B cell (primary cell): ENCODE measurements around the gene KIAA1328. TPM values are rescaled to one million over a fixed set of nuclear protein-coding genes. Genes with fewer than 3 reads are reported as not detected.

Experiments used
- ATAC-seq: fragments of 200-7000 bp; cut with Tn5 transposase; one replicate; pipeline ENCODE4 v1.10.0; 2021; ENCODE audit warnings: low read depth, mild to moderate bottlenecking, moderate number of reproducible peaks, moderate library complexity
- CTCF ChIA-PET: fragments of 350-600 bp; sonication (Branson Sonifier 250); formaldehyde crosslinking; loops from one replicate; lab custom pipeline; 2021; ENCODE audit warnings: antibody characterized with exemption, inconsistent platforms; lab: Charles Lee
- POLR2A ChIA-PET: fragments of 350-600 bp; sonication (Branson Sonifier 250); formaldehyde crosslinking; loops from one replicate; lab custom pipeline; 2021; ENCODE audit warnings: antibody characterized with exemption; lab: Charles Lee
- DNase-seq: peaks from one replicate; pipeline ENCODE4 v3.0.0; 2013
- H2AFZ ChIP-seq: 2 replicates; pipeline ENCODE4 v1.6.1; 2012; ENCODE audit warnings: mild to moderate bottlenecking, low read depth, low read length; ENCODE audit not compliant: insufficient read depth, poor library complexity, severe bottlenecking
- H3K27ac ChIP-seq, 2 donors: 1 replicate in 1 of 2; 2 replicates in 1 of 2; pipeline ENCODE4 v1.5.1; 2012 to 2013; ENCODE audit warnings: low read length in 2 of 2, mild to moderate bottlenecking in 2 of 2, moderate library complexity in 1 of 2
- H3K27me3 ChIP-seq, 4 experiments: fragments of 200-600 bp in 1 of 4; sonication (generic) in 1 of 4; replicated peaks in 1 of 4; 1 replicate in 2 of 4; 2 replicates in 2 of 4; pipeline versions ENCODE4 v1.6.1 to v1.7.0; 2013 to 2016; ENCODE audit warnings: low read length in 3 of 4, mild to moderate bottlenecking in 2 of 4, mixed read lengths in 1 of 4, moderate library complexity in 1 of 4; ENCODE audit not compliant: insufficient read depth in 4 of 4, control insufficient read depth in 3 of 4; ENCODE audit errors: control extremely low read depth in 1 of 4
- H3K36me3 ChIP-seq, 2 experiments: replicated peaks in 1 of 2; 1 replicate in 1 of 2; 2 replicates in 1 of 2; pipeline versions ENCODE4 v1.6.1 to v1.7.1; 2013; ENCODE audit warnings: low read length in 1 of 2; ENCODE audit not compliant: insufficient read depth in 2 of 2, control insufficient read depth in 1 of 2; ENCODE audit errors: control extremely low read depth in 1 of 2, extremely low read depth in 1 of 2
- H3K4me1 ChIP-seq, 2 donors: fragments of 200-600 bp in 1 of 2; sonication (generic) in 1 of 2; 1 replicate in 1 of 2; 2 replicates in 1 of 2; pipeline versions ENCODE4 v1.5.1 to v1.6.1; 2013 to 2017; ENCODE audit warnings: low read length in 2 of 2; ENCODE audit not compliant: control insufficient read depth in 2 of 2, insufficient read depth in 2 of 2
- H3K4me2 ChIP-seq: replicated peaks from 2 replicates; pipeline ENCODE3; 2012; ENCODE audit warnings: mild to moderate bottlenecking, low read depth, low read length; ENCODE audit not compliant: poor library complexity, severe bottlenecking
- H3K4me3 ChIP-seq, 5 experiments: fragments of 200-600 bp in 1 of 5; sonication (generic) in 1 of 5; 1 replicate in 3 of 5; 2 replicates in 2 of 5; pipeline versions ENCODE4 v1.5.1 to v1.7.0; 2011 to 2016; ENCODE audit warnings: low read length in 4 of 5, mild to moderate bottlenecking in 4 of 5, low read depth in 2 of 5, control low read depth in 1 of 5, moderate library complexity in 1 of 5; ENCODE audit not compliant: insufficient read depth in 1 of 5; ENCODE audit errors: control extremely low read depth in 1 of 5, extremely low read depth in 1 of 5
- H3K79me2 ChIP-seq: fragments of 200-600 bp; sonication (generic); one replicate; pipeline ENCODE4 v1.6.0; 2016; ENCODE audit warnings: low read length; ENCODE audit not compliant: control insufficient read depth, insufficient read depth
- H3K9ac ChIP-seq: fragments of 200-600 bp; sonication (generic); 2 replicates; pipeline ENCODE4 v1.6.1; 2017; ENCODE audit warnings: mild to moderate bottlenecking, low read length, moderate library complexity
- H3K9me3 ChIP-seq, 3 donors: one replicate each; pipeline versions ENCODE4 v1.6.1 to v1.7.1; 2013; ENCODE audit warnings: low read length in 2 of 3; ENCODE audit not compliant: control insufficient read depth in 2 of 3, insufficient read depth in 1 of 3; ENCODE audit errors: control extremely low read depth in 1 of 3
- H4K20me1 ChIP-seq: 2 replicates; pipeline ENCODE4 v1.6.0; 2012; ENCODE audit warnings: mild to moderate bottlenecking, low read length; ENCODE audit not compliant: insufficient read depth, control insufficient read depth, poor library complexity, severe bottlenecking
- H3K27ac Mint-ChIP-seq: one replicate; pipeline ENCODE4 v1.8.0; 2021; ENCODE audit warnings: mixed read lengths
- H3K27me3 Mint-ChIP-seq: one replicate; pipeline ENCODE4 v1.8.0; 2021; ENCODE audit warnings: mixed read lengths
- H3K4me1 Mint-ChIP-seq: one replicate; pipeline ENCODE4 v1.8.0; 2021; ENCODE audit warnings: mixed read lengths
- H3K4me3 Mint-ChIP-seq: one replicate; pipeline ENCODE4 v1.8.0; 2021; ENCODE audit warnings: mixed read lengths
- H3K9me3 Mint-ChIP-seq: one replicate; pipeline ENCODE4 v1.8.0; 2022; ENCODE audit warnings: mixed read lengths; ENCODE audit not compliant: insufficient read depth
- EZH2 ChIP-seq: IDR thresholded peaks from 2 replicates; pipeline ENCODE4 v1.6.1; 2012; ENCODE audit warnings: borderline replicate concordance, low read depth, mild to moderate bottlenecking, moderate library complexity, low read length; ENCODE audit not compliant: insufficient read depth, poor library complexity, severe bottlenecking
- WGBS: methylation state at CpG from one replicate; pipeline ENCODE4 v1.1.5; 2013; ENCODE audit warnings: missing lambda C conversion rate; ENCODE audit not compliant: insufficient coverage; 5-methylcytosine and 5-hydroxymethylcytosine counted together
- intact Hi-C: fragments of 100-400 bp; cut with micrococcal nuclease; formaldehyde crosslinking; loops from one replicate; pipeline ENCODE4 v1.10.0; 2022
- polyA plus RNA-seq: library from polyadenylated mRNA; depleted of rRNA; stranded (reverse); fragments of >200 nt; gene quantifications from 2 replicates; pipeline ENCODE4 v1.2.3, GENCODE V29; 2012
- total RNA-seq, 2 donors: library from RNA; stranded (reverse); fragments of 120-200 nt in 1 of 2; gene quantifications; 1 replicate in 1 of 2; 2 replicates in 1 of 2; pipeline versions ENCODE4 v1.2.3 to v1.2.4, GENCODE V29; 2013 to 2022
- TF ChIP-seq, protein P1 (sequence below): fragments of 200-600 bp; IDR thresholded peaks from one replicate; pipeline ENCODE4 v1.8.0; 2022; ENCODE audit warnings: antibody characterized with exemption, mild to moderate bottlenecking

KIAA1328 gene
- total and polyA plus RNA-seq, 2 donors (not counting 1 experiment from before 2014, with no cell fraction given) = 9.1 to 22.1 TPM

DNA sequence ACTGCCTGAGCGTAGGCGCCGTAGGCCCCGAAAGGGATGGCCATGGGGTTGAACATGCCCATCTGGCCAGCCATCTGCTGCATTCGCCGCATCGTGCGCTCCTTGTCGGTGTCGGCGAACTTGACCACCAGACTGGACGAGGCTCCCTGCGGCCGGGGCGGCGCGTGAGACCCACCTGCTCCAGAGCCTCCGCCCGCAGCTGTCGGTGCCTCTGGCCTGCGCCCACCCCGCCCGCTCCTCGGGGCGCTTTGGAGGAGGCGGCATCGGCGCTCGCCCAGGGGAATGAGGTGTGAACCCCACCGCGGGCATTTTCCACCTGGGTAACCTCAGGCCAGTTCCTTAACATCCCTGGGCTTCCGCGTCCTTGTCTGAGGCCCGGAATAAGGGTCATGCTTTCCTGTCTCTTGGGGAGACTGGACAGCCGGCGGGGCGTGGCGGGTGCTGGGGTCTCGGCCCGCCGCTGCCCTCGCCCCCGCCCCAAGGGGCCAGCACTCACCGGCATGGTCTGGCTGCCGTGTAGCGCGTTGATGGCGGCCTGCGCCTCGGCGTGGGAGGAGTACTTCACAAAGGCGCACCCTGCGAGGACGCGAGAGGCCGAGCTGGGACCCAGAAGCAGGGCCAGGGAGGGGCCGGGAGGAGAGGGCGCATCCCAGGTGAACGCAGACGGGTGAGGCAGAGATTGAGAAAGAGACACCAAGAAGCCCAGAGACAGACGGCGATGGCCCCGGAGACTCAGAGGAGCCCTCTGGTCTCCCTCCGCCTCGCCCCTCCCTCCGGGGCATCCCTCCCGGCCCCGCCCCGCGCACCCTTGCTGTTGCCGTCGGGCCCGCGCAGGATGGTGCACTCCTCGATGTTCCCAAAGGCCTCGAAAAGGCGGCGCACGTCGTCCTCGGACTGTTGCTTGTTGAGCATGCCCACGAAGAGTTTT, 445.6 kb downstream of the KIAA1328 start:
- H3K4me1 ChIP-seq = no peaks in the 10 kb centered on the region
- ChIA-PET CTCF (no interaction called here), POLR2A (no interaction called here)
- ATAC-seq = no peak
- no peaks in the 10 kb centered on the region for H4K20me1 ChIP-seq
- WGBS = 29% methylated on average over 82 of the region's 82 CpGs
- peaks cover 0 to 21% (median 4%) of the 10 kb centered on the region in 4 experiments for H3K27me3 ChIP-seq
- H3K9me3 ChIP-seq = peaks cover 0 to 57% (median 0%) of the 10 kb centered on the region in 3 donors
- intact Hi-C loops = no loop called here
- Mint-ChIP-seq H3K27me3 (peaks cover 34% of the 10 kb centered on the region), H3K9me3 (peaks cover 3% of the 10 kb centered on the region), H3K4me3 (no peak overlapping the region), H3K4me1 (peaks cover 4% of the 10 kb centered on the region), H3K27ac (no peak overlapping the region)
- no peak overlapping the region for H3K9ac ChIP-seq
- no peak overlapping the region for H3K27ac ChIP-seq
- H3K36me3 ChIP-seq = no peaks in the 10 kb centered on the region
- no peak for DNase-seq
- no peak overlapping the region for H2AFZ ChIP-seq
- H3K4me3 ChIP-seq = no peak overlapping the region
- no peaks in the 10 kb centered on the region for H3K79me2 ChIP-seq
- no peak for TF ChIP-seq EZH2
- TF ChIP-seq, protein P1, sequence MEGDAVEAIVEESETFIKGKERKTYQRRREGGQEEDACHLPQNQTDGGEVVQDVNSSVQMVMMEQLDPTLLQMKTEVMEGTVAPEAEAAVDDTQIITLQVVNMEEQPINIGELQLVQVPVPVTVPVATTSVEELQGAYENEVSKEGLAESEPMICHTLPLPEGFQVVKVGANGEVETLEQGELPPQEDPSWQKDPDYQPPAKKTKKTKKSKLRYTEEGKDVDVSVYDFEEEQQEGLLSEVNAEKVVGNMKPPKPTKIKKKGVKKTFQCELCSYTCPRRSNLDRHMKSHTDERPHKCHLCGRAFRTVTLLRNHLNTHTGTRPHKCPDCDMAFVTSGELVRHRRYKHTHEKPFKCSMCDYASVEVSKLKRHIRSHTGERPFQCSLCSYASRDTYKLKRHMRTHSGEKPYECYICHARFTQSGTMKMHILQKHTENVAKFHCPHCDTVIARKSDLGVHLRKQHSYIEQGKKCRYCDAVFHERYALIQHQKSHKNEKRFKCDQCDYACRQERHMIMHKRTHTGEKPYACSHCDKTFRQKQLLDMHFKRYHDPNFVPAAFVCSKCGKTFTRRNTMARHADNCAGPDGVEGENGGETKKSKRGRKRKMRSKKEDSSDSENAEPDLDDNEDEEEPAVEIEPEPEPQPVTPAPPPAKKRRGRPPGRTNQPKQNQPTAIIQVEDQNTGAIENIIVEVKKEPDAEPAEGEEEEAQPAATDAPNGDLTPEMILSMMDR = no peak
- H3K4me2 ChIP-seq = no peak overlapping the region

DNA sequence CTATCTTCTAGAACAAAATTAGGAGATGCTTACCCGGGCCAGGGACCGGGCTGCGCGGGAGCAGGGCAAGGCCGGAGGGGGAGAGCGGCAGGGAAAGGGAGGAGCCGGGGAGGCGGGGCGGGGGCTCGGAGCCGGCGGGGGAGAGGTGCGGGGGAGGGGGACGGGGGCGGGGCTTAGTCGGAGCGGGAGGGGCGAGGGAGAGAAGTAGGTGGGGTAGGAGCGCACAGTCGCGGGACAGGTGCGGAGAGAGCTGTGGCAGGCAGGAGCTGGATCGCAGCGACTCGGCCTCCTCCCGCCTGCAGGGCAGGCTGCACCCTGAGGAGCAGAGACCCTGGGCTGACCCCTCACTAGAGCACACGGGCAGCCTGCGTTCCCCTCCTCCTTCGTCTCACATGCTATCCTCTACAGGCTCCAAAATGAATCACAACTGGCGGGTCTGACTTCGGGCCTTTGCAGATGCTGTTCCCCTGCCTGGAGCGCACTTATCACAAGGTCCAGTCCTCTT, 446.4 kb downstream of the KIAA1328 start:
- TF ChIP-seq, protein P1 = no peak
- no peak for TF ChIP-seq EZH2
- H4K20me1 ChIP-seq = no peaks in the 10 kb centered on the region
- intact Hi-C loops = no loop called here
- H3K9me3 ChIP-seq = peaks cover 0 to 53% (median 0%) of the 10 kb centered on the region in 3 donors
- DNase-seq (no peak), ATAC-seq (no peak)
- H3K27me3 Mint-ChIP-seq = peaks cover 34% of the 10 kb centered on the region
- H3K9ac ChIP-seq = no peak overlapping the region
- WGBS = 40% methylated on average over 18 of the region's 32 CpGs
- H3K4me3 Mint-ChIP-seq = no peak overlapping the region
- H3K36me3 ChIP-seq = no peaks in the 10 kb centered on the region
- H3K9me3 Mint-ChIP-seq = peaks cover under 1% of the 10 kb centered on the region
- no peaks in the 10 kb centered on the region for H3K4me1 ChIP-seq
- ChIA-PET CTCF (no interaction called here), POLR2A (no interaction called here)
- H2AFZ ChIP-seq = no peak overlapping the region
- no peak overlapping the region for H3K4me2 ChIP-seq
- no peak overlapping the region for H3K4me3 ChIP-seq
- H3K27ac Mint-ChIP-seq = no peak overlapping the region
- peaks cover 4% of the 10 kb centered on the region for H3K4me1 Mint-ChIP-seq
- no peaks in the 10 kb centered on the region for H3K79me2 ChIP-seq
- peaks cover 0 to 25% (median 4%) of the 10 kb centered on the region in 4 experiments for H3K27me3 ChIP-seq
- no peak overlapping the region for H3K27ac ChIP-seq
